Dedifferentiated amniotic fluid mesenchymal stem cell (primary cell): ENCODE measurements around the gene TMEM213.
A peak's percentile ranks its signal among the peaks of the same experiment; 100 is the strongest.

Experiments used
- DNase-seq: peaks from one replicate; pipeline ENCODE4 v3.0.0-alpha.2; 2016; ENCODE audit errors: extremely low spot score

The TMEM213 gene

DNA sequence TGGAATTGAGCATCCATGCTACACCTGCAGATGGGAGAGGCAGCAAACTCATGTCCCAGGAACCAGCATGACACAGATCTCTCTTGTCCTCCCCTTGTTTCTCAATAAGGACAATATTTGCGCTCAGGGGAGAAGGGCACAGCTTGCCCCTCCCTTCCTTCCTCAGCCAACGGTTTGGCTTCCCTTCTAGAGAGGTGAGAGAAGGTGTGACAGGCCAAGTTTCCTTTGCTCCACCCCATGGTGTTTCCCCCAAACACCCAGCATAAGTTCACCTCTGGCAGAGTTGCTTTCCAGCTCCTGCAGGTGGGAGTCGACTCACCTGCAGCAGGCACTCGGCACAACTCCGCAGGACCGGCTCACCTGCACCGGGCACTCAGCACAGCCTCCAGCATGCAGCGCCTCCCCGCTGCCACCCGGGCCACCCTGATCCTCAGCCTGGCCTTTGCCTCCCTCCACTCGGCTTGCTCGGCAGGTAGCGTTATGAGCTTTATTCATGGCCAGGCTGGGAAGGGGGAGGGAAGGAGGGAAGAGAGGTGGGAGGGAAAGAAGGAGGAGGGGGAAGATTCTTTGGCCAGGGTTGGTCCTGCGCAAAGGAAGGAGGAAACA is at the start of gene TMEM213, which contains the start of gene ATP6V0A4:
TMEM213 (plus strand) TSS at position 280 of the 606 bp plus-strand sequence; CDS start at position 391, 111 bp downstream.
ATP6V0A4 (minus strand) TSS at position 482 of the 606 bp plus-strand sequence. CDS start 26,949 bp downstream, outside the sequence.
- DNase-seq: no peak

DNA sequence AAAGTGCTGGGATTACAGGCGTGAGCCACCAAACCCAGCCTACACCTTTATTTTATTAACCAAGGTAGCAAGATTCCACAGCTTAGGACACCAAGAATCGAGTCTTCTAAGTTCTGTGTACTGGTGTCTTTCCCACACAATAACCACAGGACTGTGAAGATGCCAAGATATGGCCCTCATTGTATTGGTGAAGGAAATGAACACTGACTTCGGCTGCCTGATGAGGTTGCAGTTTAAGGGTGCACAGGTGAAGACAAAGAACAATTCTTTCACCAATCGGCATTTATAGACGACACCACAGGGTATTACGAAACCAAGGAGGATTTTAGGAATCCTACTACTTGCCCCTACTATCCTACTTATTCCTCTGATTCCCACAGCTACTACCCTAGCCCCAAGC is 49.1 kb upstream of the TMEM213 start:
- no peak for DNase-seq

GRCh38 chr7:138749960-138750359 is 47.8 kb upstream of the TMEM213 start:
- DNase-seq: no peak

GRCh38 chr7:138750473-138750872 is 47.3 kb upstream of the TMEM213 start:
- no peak for DNase-seq

DNA sequence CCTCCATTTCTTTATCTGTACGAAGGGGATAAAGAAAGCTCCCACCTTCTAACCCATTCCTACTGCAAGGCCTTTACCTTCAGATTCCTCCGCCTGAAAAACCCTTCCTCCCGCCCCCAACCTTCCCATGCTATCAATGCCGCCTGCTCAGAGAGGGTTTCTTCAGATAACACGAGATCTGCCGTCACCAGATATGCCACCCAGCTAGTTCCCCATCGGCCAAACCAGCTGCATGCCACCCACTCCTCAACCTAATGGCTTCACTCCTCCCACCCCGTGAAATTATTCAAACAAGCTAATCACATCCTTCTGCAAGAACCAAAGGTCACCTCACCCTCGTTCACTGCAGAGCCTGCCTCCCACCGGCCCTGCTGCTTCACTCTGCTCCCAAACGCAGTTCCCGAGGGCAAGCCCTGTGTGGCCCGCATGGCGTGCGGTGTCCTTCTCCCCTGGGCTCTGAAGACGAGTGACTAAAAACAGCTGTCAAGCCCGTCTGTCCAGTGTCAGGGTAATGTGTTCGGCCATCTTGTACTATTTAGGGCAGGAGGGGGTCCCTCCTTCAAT is 46.8 kb upstream of the TMEM213 start:
- DNase-seq: no peak

DNA sequence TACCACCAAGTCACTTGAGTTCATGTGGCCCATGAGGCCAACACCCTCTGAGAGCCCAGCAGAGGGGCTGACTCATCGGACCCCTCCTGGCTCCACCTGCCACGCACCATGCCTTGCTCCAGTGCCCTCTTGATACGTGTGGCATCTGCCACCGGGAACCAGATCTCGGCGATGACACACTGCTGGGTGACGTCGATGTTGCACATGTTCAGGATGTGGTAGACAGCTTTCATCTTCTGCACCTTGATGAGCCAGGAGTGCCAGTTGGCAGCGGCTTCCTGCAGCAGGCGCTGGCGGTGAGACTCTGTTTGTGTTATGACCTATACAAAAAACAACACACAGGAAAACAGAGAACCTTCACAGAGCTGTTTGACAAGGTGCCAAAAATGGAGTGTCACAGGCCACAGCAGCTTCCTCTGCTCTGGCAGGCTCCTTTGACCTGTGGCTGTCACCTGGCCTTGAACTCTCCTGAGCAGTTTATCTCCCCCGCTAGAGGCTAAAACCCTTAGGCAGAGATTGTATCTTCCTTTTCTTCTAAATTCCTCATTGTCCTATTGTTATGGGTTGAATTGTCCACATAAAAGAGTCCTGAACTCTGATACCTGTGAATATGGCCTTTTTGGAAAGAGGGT is 45.2 kb upstream of the TMEM213 start:
- no peak for DNase-seq

DNA sequence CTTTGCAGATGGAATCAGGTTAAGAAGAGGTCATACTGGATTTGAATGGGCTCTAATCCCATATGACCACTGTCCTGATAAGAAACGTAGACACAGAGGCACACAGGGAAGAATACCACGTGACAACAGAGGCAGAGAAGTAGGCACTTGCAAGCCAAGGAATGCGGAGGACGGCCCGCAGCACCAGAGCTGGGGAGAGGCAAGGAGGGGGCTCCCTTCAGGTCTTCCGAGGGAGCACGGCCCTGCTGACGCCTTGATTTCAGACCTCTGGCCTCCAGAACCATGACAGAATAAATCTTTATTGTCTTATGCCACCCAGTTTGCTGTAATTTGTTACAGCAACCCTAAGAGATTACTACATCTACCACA is 44.7 kb upstream of the TMEM213 start:
- no peak for DNase-seq

DNA sequence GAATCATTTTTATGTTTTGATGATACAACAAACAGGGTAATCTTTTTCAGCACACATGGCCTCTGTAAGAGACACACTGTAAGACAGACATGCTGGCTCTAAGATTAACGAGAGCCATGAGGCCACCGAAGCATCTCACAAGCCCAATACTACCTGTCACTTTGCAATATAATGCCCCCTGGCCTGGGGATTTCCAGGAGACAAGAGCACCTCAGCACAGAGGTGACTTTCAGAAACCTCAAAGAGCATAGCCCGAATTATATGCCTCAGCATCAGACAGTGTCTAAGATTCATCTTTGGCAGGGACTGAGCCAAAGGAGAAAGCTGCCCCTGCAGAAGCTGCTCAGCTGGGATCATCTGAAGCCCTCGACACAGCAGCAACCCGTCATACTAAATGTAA is 44.2 kb upstream of the TMEM213 start:
- DNase-seq: no peak

DNA sequence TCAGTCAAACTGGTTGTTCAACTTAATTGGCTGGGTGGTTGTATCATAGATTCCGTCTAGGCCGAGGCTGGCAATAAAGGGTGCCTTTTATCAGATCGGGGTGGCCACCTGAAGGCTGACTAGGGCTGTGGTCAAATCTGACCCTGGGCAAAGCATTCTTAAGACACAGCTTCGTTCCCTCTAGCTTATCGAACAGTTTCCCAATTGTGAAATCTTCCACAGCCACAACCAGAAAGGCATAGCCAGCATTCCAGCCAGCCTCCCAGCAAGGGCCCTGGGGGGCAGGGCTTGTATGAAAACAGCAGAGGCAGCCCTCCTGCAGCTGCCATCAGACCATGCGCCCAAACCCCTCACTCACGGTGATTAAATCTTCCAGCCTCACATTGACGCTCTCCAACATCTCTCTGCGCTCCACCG is 42.5 kb upstream of the TMEM213 start:
- no peak for DNase-seq

GRCh38 chr7:138755842-138756590 is 41.8 kb upstream of the TMEM213 start:
- DNase-seq: no peak

- no peak for DNase-seq
Measured at GRCh38 chr7:138756591-138757242, 41.1 kb upstream of the TMEM213 start.

GRCh38 chr7:138768241-138768640 is 29.6 kb upstream of the TMEM213 start:
- no peak for DNase-seq

DNA sequence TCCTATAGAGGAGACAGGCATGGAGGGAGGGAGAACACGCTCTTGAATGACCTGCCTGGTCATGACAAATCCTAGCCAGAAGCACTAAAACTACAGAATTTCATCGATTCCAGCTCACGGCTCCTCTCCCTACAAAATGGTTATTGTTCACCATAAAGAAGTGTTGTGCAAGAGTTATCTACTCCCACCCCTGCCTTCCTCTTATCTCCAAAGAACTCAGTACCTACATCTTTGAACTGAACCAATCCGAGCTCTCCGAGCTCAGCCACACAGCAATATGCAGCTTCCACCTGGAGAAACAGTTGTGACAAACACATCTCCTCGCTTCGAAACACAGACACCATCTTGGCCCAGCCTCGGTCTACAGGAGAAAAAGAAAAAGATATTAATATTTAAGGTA is 26.9 kb upstream of the TMEM213 start:
- no peak for DNase-seq

DNA sequence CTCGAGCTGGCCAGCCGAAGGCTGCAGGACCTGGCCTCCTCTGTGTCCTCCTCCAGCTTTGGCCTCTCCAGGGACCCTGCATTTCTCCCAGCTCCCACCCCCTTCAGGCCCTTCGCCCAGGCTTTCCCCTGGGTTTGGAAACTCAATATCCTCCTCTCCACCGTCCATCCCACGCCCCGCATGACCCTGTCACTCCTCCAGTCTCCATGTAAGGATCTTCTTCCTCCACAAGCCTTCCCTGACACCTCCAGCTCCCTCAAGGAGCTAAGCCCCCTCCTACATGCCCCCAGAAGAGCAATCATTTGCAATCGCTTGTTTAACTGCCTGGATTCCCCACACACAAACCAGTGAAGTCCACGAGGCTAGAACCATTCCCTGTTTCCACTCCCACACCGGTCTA is 24.6 kb upstream of the TMEM213 start:
- DNase-seq: no peak

- DNase-seq: no peak
Measured at GRCh38 chr7:138773817-138774216, 24.0 kb upstream of the TMEM213 start.

DNA sequence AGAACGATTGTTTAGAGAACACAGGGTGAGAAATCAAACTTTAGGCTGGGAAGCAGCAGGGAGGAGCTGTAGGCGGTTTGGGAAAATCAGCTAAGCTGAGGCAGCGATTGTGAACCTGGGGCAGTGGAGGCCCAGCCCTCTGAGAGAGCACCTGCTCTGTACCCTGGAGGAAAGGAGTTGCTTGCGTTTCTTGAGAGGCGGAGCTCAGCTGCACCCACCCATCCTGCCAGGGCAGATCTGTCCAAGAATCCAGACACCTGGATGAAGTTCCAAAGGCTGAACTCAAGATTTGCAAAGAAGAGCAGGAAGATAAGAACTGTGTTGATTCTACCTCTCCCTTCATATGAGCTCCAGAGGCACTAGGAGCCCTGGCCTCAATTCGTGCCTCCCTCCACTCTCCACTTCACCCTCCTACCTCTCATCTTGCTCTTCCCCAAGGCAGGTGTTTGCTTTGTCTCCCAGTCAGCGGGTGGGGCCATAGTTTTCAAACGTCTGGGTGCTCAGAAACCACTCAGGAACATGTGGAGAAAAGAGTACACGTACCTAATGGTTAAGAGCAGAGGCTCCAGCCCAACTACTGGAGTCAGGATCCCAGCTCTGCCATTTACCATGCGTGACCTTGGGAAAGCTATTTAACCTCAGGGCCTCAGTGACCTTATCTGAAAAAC is 21.5 kb upstream of the TMEM213 start:
- DNase-seq: no peak

DNA sequence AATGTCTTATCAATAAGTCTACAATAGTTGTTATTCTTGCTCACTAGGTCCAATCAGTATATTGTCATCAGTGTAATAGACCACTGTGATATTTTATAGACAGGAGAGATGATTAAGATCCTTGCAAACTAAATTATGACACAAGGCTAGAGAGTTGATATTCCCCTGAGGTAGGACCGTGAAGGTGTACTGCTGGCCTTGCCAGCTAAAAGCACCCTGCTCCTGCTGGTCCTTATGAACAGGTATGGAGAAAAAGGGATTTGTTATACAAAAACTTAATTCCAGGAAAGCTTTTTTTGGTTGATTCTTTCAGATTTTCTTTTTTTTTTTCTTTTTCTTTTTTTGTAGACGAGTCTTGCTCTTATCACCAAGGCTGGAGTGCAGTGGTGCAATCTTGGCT is 16.8 kb upstream of the TMEM213 start:
- no peak for DNase-seq

DNA sequence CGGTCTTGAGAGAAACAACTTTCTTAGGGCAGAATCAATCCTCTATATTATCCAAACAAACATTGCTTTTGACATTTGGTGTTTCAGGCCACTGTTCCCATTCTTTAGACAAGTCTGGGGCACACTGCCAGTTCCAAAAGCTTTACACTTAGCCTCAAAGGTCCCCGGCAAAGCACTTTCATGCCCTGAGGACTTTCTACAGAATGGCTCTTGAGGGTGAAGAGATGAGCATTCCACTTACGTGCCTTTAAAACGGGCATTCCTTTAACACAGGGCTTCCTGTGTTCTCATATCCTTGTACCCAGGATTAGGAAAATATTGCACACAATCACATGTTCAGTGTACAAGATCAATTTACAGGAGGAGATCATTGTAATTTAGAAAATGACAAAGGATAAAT is 13.1 kb upstream of the TMEM213 start:
- peak; percentile 40 for DNase-seq

DNA sequence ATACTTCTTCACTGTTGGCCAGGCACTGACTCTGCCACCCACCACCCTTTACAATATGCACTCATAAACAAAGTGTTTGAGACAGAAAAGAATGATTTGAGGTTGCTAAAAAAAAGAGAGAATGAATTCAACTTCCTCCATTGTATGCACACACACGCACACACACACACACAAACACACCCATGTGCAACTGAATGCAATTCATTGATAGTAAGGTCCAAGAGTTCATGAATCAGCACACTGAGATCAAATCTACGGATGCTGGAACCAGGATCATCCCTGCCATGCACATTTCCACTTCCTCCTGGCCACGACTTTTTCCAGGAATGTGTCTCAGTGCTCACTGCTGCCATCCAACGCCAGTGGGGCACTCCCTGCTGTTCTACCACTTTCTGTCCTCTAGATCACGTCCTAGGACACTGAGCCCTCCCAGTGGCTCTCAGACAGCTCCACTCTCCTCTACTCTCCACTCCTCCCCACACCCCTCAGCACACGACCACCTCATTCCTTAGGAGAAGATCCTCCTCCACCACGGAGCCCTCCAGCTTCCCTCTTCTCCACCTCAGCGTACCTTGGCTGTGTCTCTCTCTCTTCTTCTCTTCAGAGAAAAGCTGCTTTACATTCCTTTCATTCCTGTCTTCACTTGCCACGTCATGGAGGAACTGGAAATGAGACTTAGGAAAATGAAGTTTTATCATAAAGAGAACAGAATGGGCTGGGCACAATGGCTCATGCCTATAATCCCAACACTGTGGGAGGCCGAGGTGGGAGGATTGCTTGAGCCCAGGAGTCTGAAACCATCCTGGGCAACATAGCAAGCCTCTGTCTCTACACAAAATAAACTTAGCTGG is 12.0 kb upstream of the TMEM213 start:
- DNase-seq: no peak

DNA sequence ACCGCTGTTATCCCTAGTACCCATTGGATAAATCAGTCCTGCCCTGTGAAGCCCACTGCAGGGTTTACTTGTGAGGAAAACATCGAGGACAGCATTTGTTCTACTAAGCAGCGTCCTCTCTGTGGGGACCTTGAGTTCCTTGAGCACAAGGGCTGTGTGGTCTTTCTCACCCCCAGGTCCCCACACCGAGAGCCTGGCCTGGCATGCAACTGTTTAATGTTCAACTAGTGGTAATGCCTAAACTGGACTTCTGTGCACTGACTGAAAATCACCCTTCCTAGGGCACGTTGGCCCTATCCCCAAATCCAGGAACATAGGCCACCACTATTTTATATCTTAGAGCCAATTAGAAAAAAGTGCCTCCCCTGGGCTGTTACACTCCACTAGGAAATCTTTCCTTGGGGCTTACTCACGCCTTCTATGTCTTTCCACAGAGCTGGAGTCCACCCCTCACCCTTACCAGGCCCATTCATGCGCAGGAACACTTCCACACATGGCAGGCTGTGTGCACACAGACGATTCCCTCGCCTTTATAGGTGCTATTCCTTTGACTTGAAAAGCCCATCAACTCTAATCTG is 1.7 kb upstream of the TMEM213 start:
- DNase-seq: no peak
